Osteoblast (primary cell): ENCODE measurements around the gene CMIP. TPM values are rescaled to one million over a fixed set of nuclear protein-coding genes. Genes with fewer than 3 reads are reported as not detected.

Experiments used
- DNase-seq: peaks from one replicate; pipeline ENCODE4 v3.0.0; 2011; ENCODE audit warnings: low spot score, mixed read lengths; ENCODE audit not compliant: insufficient read length; ENCODE audit errors: missing footprints
- H2AFZ ChIP-seq: 2 replicates; pipeline ENCODE4 v1.6.0; 2011; ENCODE audit warnings: mild to moderate bottlenecking, low read length
- H3K27ac ChIP-seq: 2 replicates; pipeline ENCODE4 v1.5.1; 2011; ENCODE audit warnings: mild to moderate bottlenecking, low read depth, low read length, moderate library complexity
- H3K27me3 ChIP-seq: 2 replicates; pipeline ENCODE4 v1.6.0; 2012; ENCODE audit warnings: mild to moderate bottlenecking, control low read depth, inconsistent platforms, low read length, moderate library complexity; ENCODE audit not compliant: insufficient read depth
- H3K36me3 ChIP-seq: 2 replicates; pipeline ENCODE4 v1.5.1; 2011; ENCODE audit warnings: mild to moderate bottlenecking, low read length, control low read depth, moderate library complexity; ENCODE audit not compliant: insufficient read depth
- H3K4me1 ChIP-seq: 2 replicates; pipeline ENCODE4 v1.5.1; 2011; ENCODE audit warnings: mild to moderate bottlenecking, low read length, control low read depth, moderate library complexity; ENCODE audit not compliant: insufficient read depth
- H3K4me2 ChIP-seq: 2 replicates; pipeline ENCODE4 v1.6.0; 2011; ENCODE audit warnings: mild to moderate bottlenecking, low read length; ENCODE audit not compliant: insufficient read depth
- H3K4me3 ChIP-seq: fragments of 200-600 bp; sonication (generic); 3 replicates; pipeline ENCODE4 v1.5.1; 2012; ENCODE audit warnings: mild to moderate bottlenecking, low read length, inconsistent platforms; ENCODE audit not compliant: insufficient read depth
- H3K79me2 ChIP-seq: 2 replicates; pipeline ENCODE4 v1.6.0; 2012; ENCODE audit warnings: mild to moderate bottlenecking, low read length, control low read depth, inconsistent platforms; ENCODE audit not compliant: insufficient read depth
- H3K9me3 ChIP-seq: 2 replicates; pipeline ENCODE4 v1.5.1; 2011; ENCODE audit warnings: low read depth, low read length, control low read depth
- H4K20me1 ChIP-seq: 2 replicates; pipeline ENCODE4 v1.6.0; 2012; ENCODE audit warnings: mild to moderate bottlenecking, low read length, control low read depth; ENCODE audit not compliant: insufficient read depth
- total RNA-seq: library from RNA; depleted of rRNA; stranded (reverse); fragments of >200 nt; gene quantifications from 2 replicates; pipeline ENCODE4 v1.2.3, GENCODE V29; 2012
- TF ChIP-seq, protein P1 (sequence below): IDR thresholded peaks from 2 replicates; pipeline ENCODE4 v1.5.1; 2011; ENCODE audit warnings: mild to moderate bottlenecking, low read depth, low read length, moderate library complexity; ENCODE audit errors: extremely low read depth

CMIP gene
- total RNA-seq, 1 donor: 8.3 TPM

DNA sequence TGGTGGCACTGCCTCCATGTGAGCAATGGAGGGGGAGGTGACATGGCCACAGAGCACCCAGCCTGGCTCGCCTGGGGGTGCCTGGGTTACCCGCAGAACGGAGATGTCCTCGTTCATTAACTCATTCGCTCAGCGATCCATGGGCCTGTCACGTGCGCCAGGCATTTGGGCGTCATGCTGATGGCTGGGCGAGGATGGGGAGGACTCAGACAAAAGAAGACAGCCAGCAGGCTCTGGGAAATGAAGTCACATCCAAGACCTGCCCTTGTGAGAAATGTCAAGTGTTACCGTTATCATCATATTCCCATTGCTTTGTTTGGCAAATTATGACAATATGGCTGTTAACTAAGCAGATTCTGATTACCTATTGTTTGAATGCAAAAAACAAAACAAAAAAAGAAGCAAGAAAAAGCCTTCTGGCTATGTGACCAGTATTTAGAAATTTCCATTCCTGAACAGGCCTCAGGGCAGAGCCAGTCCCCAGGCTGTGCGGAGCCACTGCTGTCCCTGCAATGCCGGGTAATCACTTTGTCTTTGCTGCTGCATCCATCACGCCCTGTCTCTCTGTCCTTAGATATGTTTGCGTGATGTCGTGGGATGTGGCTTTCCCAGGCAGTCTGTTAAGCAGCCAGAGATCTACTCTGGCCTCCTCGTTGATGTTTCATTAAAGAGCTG is 57.9 kb downstream of the CMIP start:
- H3K4me2 ChIP-seq: no peak overlapping the region
- TF ChIP-seq, protein P1, sequence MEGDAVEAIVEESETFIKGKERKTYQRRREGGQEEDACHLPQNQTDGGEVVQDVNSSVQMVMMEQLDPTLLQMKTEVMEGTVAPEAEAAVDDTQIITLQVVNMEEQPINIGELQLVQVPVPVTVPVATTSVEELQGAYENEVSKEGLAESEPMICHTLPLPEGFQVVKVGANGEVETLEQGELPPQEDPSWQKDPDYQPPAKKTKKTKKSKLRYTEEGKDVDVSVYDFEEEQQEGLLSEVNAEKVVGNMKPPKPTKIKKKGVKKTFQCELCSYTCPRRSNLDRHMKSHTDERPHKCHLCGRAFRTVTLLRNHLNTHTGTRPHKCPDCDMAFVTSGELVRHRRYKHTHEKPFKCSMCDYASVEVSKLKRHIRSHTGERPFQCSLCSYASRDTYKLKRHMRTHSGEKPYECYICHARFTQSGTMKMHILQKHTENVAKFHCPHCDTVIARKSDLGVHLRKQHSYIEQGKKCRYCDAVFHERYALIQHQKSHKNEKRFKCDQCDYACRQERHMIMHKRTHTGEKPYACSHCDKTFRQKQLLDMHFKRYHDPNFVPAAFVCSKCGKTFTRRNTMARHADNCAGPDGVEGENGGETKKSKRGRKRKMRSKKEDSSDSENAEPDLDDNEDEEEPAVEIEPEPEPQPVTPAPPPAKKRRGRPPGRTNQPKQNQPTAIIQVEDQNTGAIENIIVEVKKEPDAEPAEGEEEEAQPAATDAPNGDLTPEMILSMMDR: no peak
- peaks cover 43% of the 10 kb centered on the region for H3K79me2 ChIP-seq
- no peak overlapping the region for H3K27ac ChIP-seq
- no peaks in the 10 kb centered on the region for H3K27me3 ChIP-seq
- H3K4me1 ChIP-seq: peaks cover 13% of the 10 kb centered on the region
- no peaks in the 10 kb centered on the region for H3K36me3 ChIP-seq
- H2AFZ ChIP-seq: no peak overlapping the region
- H3K9me3 ChIP-seq: no peaks in the 10 kb centered on the region
- DNase-seq: peak; percentile 19
- H4K20me1 ChIP-seq: peaks cover 16% of the 10 kb centered on the region
- no peak overlapping the region for H3K4me3 ChIP-seq

DNA sequence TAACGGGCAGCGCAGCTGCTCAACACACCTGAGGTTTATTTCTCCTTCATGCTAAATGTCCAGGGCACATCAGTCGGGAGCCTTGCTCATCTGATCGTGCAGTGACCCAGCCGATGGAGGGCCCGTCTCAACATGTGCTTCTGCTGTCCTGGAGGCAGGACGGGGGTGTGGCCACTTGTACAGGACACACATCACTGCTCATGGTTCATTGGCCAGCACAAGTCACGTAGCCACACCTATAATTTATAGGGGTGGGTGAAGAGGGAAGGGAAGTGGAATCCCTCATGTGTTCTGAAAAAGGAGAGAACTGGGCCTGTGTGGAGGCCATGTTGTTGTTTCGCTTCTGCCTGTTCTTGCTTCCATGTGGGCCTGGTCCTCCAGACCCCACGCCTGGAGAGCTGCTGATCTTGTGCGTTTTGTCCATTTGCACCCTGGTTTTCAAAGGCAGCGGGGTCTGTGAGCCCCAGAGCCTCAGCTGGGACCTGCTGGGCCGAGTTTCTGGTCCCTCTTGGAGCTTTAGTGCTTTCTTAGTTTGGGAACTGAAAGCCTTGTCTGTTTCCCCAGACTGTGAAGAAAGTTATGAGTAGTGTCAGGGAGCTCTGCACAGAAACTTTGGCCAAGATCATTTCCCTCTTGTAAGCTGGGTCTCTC is 60.5 kb downstream of the CMIP start:
- no peaks in the 10 kb centered on the region for H3K27me3 ChIP-seq
- no peaks in the 10 kb centered on the region for H3K36me3 ChIP-seq
- peaks cover 42% of the 10 kb centered on the region for H3K79me2 ChIP-seq
- peak; percentile 5 for DNase-seq
- no peak overlapping the region for H2AFZ ChIP-seq
- TF ChIP-seq, protein P1: no peak
- no peak overlapping the region for H3K4me2 ChIP-seq
- H3K4me1 ChIP-seq: peaks cover 13% of the 10 kb centered on the region
- no peak overlapping the region for H3K4me3 ChIP-seq
- peaks cover 17% of the 10 kb centered on the region for H4K20me1 ChIP-seq
- H3K27ac ChIP-seq: no peak overlapping the region
- H3K9me3 ChIP-seq: no peaks in the 10 kb centered on the region

DNA sequence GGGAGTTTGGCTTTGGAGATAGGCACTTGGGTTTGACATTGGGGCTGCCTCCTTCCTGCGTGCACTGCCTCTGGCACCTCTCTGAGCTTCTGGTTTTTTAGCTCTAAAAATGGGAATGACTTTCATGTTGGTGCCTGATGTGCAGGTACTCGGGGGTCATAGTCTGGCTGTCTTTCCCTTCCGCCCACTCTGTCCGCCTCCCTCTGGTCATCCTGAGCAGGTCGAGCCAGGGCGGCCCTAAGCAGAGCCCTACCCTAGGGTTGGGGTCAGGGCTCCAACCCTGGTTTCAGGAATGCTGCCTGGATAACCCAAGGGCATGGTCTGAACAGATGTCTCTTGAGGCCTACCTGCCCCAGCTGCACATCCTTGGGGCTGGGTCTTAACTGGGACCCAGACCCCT is 64.8 kb downstream of the CMIP start:
- no peaks in the 10 kb centered on the region for H3K27me3 ChIP-seq
- no peak overlapping the region for H3K4me2 ChIP-seq
- no peak overlapping the region for H2AFZ ChIP-seq
- no peak for DNase-seq
- TF ChIP-seq, protein P1: no peak
- no peaks in the 10 kb centered on the region for H3K9me3 ChIP-seq
- no peak overlapping the region for H3K4me3 ChIP-seq
- peaks cover 18% of the 10 kb centered on the region for H4K20me1 ChIP-seq
- peaks cover 21% of the 10 kb centered on the region for H3K4me1 ChIP-seq
- H3K27ac ChIP-seq: no peak overlapping the region
- H3K36me3 ChIP-seq: peaks cover 3% of the 10 kb centered on the region
- H3K79me2 ChIP-seq: peaks cover 46% of the 10 kb centered on the region

DNA sequence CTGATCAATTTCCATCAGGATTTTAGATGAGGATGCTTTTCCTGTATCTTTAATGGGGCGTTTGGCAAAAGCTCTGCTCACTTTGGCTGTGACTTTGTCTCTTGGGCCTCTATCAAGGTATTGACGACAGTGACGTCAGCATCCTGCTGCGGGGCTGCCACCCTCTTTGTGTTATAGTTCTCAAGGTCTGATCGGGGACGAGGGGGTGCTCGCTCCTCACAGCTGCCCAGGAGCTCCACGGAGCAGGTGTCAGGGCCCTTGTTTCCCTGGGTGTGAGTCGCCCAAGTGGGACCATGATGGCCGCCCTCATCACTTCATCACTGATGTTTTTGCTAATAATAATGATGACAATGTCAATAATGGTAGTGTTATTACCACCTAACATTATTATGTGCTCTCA is 65.4 kb downstream of the CMIP start:
- Histone ChIP-seq H3K9me3 (no peaks in the 10 kb centered on the region), H3K4me2 (no peak overlapping the region), H3K36me3 (peaks cover 3% of the 10 kb centered on the region), H3K27ac (no peak overlapping the region), H3K27me3 (no peaks in the 10 kb centered on the region), H3K79me2 (peaks cover 47% of the 10 kb centered on the region), H3K4me1 (peaks cover 21% of the 10 kb centered on the region), H4K20me1 (peaks cover 20% of the 10 kb centered on the region), H2AFZ (no peak overlapping the region), H3K4me3 (no peak overlapping the region)
- TF ChIP-seq, protein P1: no peak
- no peak for DNase-seq
